ENCODE data around the gene CABP1. TPM values are rescaled to one million over a fixed set of nuclear protein-coding genes. Genes with fewer than 3 reads are reported as not detected.

CABP1 gene
- total and polyA plus RNA-seq, 9 of the 15 experiments (the other 6 are each of a cell fraction or from before 2014, with no cell fraction given), result not detected

- TF ChIP-seq CTCF (IDR thresholded peaks at IDR 0.05 in 2 of 3, conservative IDR thresholded peaks at IDR 0.05 in 1 of 3; ENCODE audit: insufficient read depth in 2 of 3, low read depth in 1 of 3, low read length in 3 of 3), result peak in 2 of 3 experiments; percentile 13 to 37; a peak in 2 of 6 replicates
- no peak for TF ChIP-seq DPF2 (IDR thresholded peaks at IDR 0.05)
- TF ChIP-seq GABPB1 (CRISPR knock-in tag; IDR thresholded peaks at IDR 0.05), result 0 out of 2 replicates have a peak, but pooled peaks have one; percentile 36
- peak; percentile 41; the same call in 1 of the 2 replicates for TF ChIP-seq ATF3 (IDR thresholded peaks at IDR 0.05)
- no peak for TF ChIP-seq ATF3 (CRISPR knock-in tag; conservative IDR thresholded peaks at IDR 0.05)
- no peak for TF ChIP-seq ZNF253 (CRISPR knock-in tag; conservative IDR thresholded peaks at IDR 0.05)
- TF ChIP-seq VEZF1 (CRISPR knock-in tag; IDR thresholded peaks at IDR 0.05), result peak; percentile 17; the same call in 1 of the 2 replicates
- peak; percentile 87 to 93 for TF ChIP-seq KDM1A (IDR thresholded peaks at IDR 0.05)
- TF ChIP-seq MYC (IDR thresholded peaks at IDR 0.05; ENCODE audit: low read depth, low read length), result 0 out of 2 replicates have a peak, but pooled peaks have one; percentile 18
- no peak for TF ChIP-seq MYC (CRISPR knock-in tag; IDR thresholded peaks at IDR 0.05; ENCODE audit: borderline replicate concordance, low read depth)
- 0 out of 2 replicates have a peak, but pooled peaks have one; percentile 63 for TF ChIP-seq ATF7 (IDR thresholded peaks at IDR 0.05)
- TF ChIP-seq ZNF436 (CRISPR knock-in tag; IDR thresholded peaks at IDR 0.05), result no peak
- TF ChIP-seq BHLHE40 (IDR thresholded peaks at IDR 0.05; ENCODE audit: low read length), result peak; percentile 70
- no peak for TF ChIP-seq ID3 (CRISPR knock-in tag; IDR thresholded peaks at IDR 0.05)
- peak; percentile 45; the same call in 1 of the 2 replicates for TF ChIP-seq ID3 (tag; IDR thresholded peaks at IDR 0.05)
- no peak for TF ChIP-seq SLC30A9 (CRISPR knock-in tag; IDR thresholded peaks at IDR 0.05)
- peak; percentile 84 for TF ChIP-seq MEIS2 (IDR thresholded peaks at IDR 0.05; ENCODE audit: partially characterized antibody)
- TF ChIP-seq E2F6 (IDR thresholded peaks at IDR 0.05; ENCODE audit: borderline replicate concordance in 1 of 2, extremely low read depth in 1 of 2, insufficient read depth in 1 of 2, insufficient read length in 1 of 2, low read depth in 1 of 2, low read length in 1 of 2, poor library complexity in 1 of 2, severe bottlenecking in 1 of 2), result peak; percentile 85 to 90
- peak; percentile 96 for TF ChIP-seq CHD4 (IDR thresholded peaks at IDR 0.05; ENCODE audit: insufficient read depth, insufficient replicate concordance, low read depth, low read length, poor library complexity, severe bottlenecking)
- TF ChIP-seq RAD51 (IDR thresholded peaks at IDR 0.05; ENCODE audit: borderline replicate concordance, low read depth), result peak; percentile 96
These were observed 14.6 kb upstream of the CABP1 start (continued) for GRCh38 chr12:120625557-120626419.
